Fibroblast of skin of back (primary cell): ENCODE data around the gene OR2T10.
"Not testable (repeated sequence)": the region's sequence is repeated elsewhere in the genome, so short reads cannot be mapped to it uniquely, and the experiment has no call there.

Experiments
- DNase-seq: peaks from one replicate; pipeline ENCODE4 v3.0.0-alpha.2; 2013

Gene OR2T10

DNA sequence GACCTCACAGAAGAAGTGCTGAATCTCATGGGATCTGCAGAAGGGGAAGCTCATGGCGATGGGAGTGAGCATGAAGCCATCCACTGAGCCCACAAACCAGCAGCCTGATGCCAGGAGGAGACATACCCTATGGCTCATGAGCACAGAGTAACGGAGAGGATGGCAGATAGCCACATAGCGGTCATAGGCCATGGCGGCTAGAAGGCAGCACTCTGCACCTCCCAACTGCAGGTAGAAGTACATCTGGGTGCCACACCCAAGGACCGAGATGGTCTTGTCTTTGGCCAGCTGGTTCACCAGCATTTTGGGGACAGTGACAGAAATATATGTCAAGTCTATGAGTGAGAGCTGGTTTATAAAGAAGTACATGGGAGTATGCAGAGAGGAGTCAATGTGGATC lies 4.3 kb downstream of the OR2T10 start:
- DNase-seq, result no peak

- DNase-seq, result no peak
Measured at GRCh38 chr1:248592655-248593054, 4.8 kb downstream of the OR2T10 start.

GRCh38 chr1:248590055-248590454 lies 7.4 kb downstream of the OR2T10 start:
- DNase-seq, result no peak

GRCh38 chr1:248589334-248589733 lies 8.2 kb downstream of the OR2T10 start:
- no peak for DNase-seq

- no peak for DNase-seq
Measured at GRCh38 chr1:248585266-248585665, 12.2 kb downstream of the OR2T10 start.

DNA sequence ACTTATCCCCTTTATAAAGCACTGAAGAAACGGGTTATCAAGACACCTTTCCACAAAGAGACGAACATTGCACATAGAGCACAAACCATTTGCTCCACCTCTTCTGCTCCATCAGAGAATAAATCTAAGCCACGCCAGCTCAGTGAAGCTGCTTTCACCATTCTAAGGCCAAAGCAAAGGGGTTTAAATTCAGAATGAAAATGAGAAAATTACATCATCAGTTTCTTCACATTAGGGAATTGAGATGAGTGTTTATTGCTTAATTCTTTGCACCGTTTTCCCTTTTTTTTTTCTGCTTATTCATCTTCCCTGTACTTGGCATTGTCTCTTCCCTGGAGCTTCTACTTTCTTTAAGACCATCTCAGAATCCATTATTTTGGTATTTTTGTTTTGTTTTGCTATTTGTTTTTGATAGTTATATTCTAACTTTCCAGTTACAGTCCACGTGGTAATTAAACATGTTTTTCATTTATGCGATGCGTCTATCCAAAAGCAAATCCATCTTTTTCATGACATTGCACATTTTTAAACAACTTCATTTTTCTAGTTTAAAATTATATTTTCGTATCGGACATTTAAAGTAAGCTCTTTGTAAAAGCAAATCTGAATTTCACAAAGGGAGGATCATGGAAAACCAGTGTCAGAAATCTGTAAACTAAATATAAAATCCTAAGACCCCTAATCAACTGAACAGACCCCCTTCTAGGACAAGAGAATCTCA lies 21.1 kb downstream of the OR2T10 start:
- DNase-seq, result no peak

- not testable (repeated sequence) for DNase-seq
Measured at GRCh38 chr1:248574657-248575056, 22.8 kb downstream of the OR2T10 start, which contains the start of gene OR2T34. TSS of gene OR2T34 (minus strand) at chr1:248574757. CDS start at chr1:248574757, 0 bp downstream.

DNA sequence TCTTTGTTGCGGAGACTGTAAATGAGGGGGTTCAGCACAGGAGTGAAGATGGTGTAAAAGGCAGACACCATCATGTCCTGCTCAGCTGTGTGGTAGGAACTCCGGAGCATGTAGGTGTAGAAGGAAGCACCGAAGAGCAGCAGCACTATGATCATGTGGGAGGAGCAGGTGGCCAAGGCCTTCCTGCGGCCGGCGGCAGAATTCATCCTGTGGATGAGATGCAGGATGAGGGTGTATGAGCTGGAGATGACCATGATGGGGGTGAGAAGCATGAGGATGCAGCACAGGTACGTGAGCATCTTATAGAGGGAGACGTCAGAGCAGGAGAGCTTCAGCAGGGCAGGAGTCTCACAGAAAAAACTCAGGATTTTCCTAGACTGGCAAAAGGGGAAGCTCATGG lies 23.6 kb downstream of the OR2T10 start:
- DNase-seq, result not testable (repeated sequence)

DNA sequence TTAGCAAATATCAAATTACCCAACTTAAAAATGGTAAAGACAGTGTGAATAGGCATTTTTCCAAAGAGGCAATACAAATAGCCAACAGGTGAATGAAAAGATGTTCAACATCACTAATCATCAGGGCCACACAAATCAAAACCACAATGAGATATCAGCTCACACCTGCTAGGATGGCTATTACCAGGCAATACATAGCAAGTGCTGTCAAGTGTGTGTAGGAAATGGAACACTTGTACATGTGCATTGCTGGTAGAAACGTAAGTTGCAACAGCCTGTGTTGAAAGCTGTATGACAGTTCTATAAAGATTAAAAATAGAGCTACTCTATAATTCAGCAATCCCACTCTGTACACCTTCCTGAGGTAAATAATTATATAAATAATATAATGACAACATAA lies 25.5 kb downstream of the OR2T10 start:
- DNase-seq, result not testable (repeated sequence)

GRCh38 chr1:248570811-248571210 lies 26.7 kb downstream of the OR2T10 start:
- not testable (repeated sequence) for DNase-seq

GRCh38 chr1:248569049-248569448 lies 28.5 kb downstream of the OR2T10 start:
- DNase-seq, result not testable (repeated sequence)

- DNase-seq, result not testable (repeated sequence)
Measured at GRCh38 chr1:248565530-248566373, 31.7 kb downstream of the OR2T10 start.

- not testable (repeated sequence) for DNase-seq
Measured at GRCh38 chr1:248562672-248563071, 34.8 kb downstream of the OR2T10 start, which contains the start of gene OR2T29. TSS of gene OR2T29 (minus strand) at chr1:248562772. CDS start at chr1:248559491, 3,281 bp downstream.

DNA sequence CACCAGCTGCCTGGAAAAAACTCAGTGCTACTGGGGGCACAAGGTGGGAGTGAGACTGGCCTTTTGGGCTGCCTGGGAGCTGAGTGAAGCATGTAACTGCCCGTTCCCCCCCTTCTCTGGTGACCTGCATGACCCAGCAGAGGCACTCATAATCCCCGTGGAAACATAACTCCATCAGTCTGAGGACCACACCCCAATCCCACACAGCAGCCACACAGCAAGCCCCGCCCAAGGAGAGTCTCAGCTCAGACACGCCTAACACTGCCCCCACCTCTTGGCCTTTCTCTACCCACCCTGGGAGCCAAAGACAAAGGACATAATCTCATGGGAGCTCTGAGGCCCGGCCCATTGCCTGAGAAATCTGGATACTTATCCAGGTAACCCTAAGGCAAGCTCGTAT lies 46.5 kb downstream of the OR2T10 start:
- DNase-seq, result not testable (repeated sequence)

DNA sequence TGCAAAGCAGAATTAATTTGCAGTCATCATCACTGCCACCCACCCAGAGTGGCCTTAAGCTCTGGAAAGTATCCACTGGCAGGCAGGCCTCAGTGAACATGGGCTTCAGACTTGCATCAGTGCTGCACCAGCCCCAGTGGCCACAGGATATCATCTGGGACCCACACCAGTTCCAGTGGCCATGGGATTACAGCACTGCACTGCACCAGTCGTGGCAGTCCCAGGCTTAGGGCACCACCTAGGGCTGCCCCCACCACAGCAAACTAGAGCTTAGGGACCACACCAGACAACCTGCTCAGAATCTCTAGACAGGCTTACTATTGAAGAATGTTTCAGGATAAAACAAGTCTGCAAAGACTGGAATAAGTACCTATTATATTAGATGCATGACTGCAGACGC lies 50.1 kb downstream of the OR2T10 start:
- not testable (repeated sequence) for DNase-seq
